Left ventricle myocardium inferior (tissue), 1 donor: ENCODE measurements around the gene BTBD16. TPM values are rescaled to one million over a fixed set of nuclear protein-coding genes. Genes with fewer than 3 reads are reported as not detected.

Experiments used
- DNase-seq: peaks from one replicate; pipeline ENCODE4 v3.0.0-alpha.2; 2020
- H3K27ac ChIP-seq: fragments of 200-600 bp; replicated peaks from 2 replicates; pipeline ENCODE4 v1.8.0; 2021
- H3K27me3 ChIP-seq: fragments of 200-600 bp; 2 replicates; pipeline ENCODE4 v1.8.0; 2021; ENCODE audit warnings: low read depth
- H3K36me3 ChIP-seq: fragments of 200-600 bp; 2 replicates; pipeline ENCODE4 v1.8.0; 2021
- H3K4me1 ChIP-seq: fragments of 200-600 bp; 2 replicates; pipeline ENCODE4 v1.8.0; 2021
- H3K4me3 ChIP-seq: fragments of 200-600 bp; 2 replicates; pipeline ENCODE4 v1.8.0; 2021; ENCODE audit warnings: mild to moderate bottlenecking, moderate library complexity
- H3K9me3 ChIP-seq: fragments of 200-600 bp; replicated peaks from 2 replicates; pipeline ENCODE4 v1.8.0; 2021
- intact Hi-C: fragments of 100-400 bp; cut with micrococcal nuclease; formaldehyde crosslinking; loops from one replicate; pipeline ENCODE4 v1.11.0; 2022
- total RNA-seq: library from RNA; stranded (reverse); fragmentation: NEBNext Ultra II Directional; extraction: Animal tissue kit (Norgen Biotek cat#: 25700); gene quantifications from one replicate; pipeline ENCODE4 v1.2.1, GENCODE V29; 2021
- TF ChIP-seq, protein P1 (sequence below): fragments of 200-600 bp; IDR thresholded peaks from 2 replicates; pipeline ENCODE4 v1.8.0; 2021; ENCODE audit warnings: antibody characterized with exemption, mild to moderate bottlenecking, borderline replicate concordance
- donor health status: DM: no; HTN: yes; CAD: no; lungs with severe emphysema.

The BTBD16 gene
- total RNA-seq, 1 donor from 2014 or later: not detected

DNA sequence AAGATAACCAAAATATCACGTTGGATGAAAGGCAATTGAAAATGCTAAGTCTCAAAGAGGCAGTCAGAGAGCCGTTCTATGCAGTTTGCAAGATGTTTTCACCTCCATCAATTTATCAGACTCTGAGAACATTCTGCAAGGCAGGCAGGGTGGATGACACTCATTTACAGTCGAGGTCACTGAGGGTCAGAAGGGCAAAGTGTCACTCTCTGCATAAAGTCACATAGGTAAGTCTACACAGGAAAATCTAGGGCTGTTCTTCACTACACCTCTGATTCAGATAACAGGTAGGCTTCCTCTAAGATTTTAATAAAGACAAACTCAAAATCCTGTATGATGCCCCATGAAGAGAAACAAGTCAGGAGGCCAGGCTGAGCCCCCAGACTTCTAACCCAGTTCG is 102.0 kb downstream of the BTBD16 start:
- intact Hi-C loops: no loop called here
- TF ChIP-seq, protein P1, sequence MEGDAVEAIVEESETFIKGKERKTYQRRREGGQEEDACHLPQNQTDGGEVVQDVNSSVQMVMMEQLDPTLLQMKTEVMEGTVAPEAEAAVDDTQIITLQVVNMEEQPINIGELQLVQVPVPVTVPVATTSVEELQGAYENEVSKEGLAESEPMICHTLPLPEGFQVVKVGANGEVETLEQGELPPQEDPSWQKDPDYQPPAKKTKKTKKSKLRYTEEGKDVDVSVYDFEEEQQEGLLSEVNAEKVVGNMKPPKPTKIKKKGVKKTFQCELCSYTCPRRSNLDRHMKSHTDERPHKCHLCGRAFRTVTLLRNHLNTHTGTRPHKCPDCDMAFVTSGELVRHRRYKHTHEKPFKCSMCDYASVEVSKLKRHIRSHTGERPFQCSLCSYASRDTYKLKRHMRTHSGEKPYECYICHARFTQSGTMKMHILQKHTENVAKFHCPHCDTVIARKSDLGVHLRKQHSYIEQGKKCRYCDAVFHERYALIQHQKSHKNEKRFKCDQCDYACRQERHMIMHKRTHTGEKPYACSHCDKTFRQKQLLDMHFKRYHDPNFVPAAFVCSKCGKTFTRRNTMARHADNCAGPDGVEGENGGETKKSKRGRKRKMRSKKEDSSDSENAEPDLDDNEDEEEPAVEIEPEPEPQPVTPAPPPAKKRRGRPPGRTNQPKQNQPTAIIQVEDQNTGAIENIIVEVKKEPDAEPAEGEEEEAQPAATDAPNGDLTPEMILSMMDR: no peak
- H3K36me3 ChIP-seq: no peaks in the 10 kb centered on the region
- peak overlapping the region; percentile 99 for H3K27ac ChIP-seq
- no peaks in the 10 kb centered on the region for H3K9me3 ChIP-seq
- H3K4me1 ChIP-seq: peaks cover 87% of the 10 kb centered on the region
- H3K27me3 ChIP-seq: no peaks in the 10 kb centered on the region
- DNase-seq: no peak
- H3K4me3 ChIP-seq: no peak overlapping the region

- intact Hi-C loops: no loop called here
- H3K4me3 ChIP-seq: peak overlapping the region; percentile 92
- TF ChIP-seq, protein P1: no peak
- peak overlapping the region; percentile 99 for H3K27ac ChIP-seq
- H3K4me1 ChIP-seq: peaks cover 87% of the 10 kb centered on the region
- DNase-seq: no peak
- no peaks in the 10 kb centered on the region for H3K27me3 ChIP-seq
- H3K9me3 ChIP-seq: no peaks in the 10 kb centered on the region
- no peaks in the 10 kb centered on the region for H3K36me3 ChIP-seq
Observed at GRCh38 chr10:122373721-122374120, 102.6 kb downstream of the BTBD16 start.

DNA sequence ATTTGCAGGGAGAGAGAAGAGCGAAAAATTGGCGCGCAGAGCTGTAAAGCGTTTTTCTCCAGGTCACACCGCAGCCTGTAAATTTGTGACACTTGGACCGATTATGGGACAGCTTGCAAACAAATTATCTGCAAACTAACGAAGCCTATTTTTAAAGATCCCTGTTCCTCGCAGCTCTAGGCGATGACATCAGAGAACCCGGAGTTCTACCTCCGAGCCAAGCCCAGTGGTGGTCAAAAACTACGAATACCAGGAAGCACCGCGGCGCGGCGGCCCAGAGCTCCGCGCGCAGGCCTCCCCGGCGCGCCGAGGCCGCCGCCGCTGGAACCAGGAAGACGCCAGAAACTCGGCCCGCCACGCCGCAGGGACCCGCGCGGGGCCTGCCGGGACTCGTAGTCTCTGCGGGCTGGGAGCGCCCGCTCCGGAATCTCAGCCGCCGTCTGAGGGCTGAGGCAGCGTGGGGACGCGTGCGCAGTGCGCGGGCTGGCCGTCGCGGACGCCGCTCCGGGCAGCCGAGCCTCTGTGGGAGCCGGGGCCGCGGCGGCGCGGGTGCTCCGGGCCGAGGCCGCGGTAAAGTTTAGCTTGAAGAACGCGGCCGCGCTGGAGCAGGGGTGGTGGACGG is 103.3 kb downstream of the BTBD16 start, which contains the start of gene PLEKHA1:
PLEKHA1 (plus strand) TSS at position 472 of the 622 bp plus-strand sequence. CDS start 18,493 bp downstream, outside the sequence.
- Histone ChIP-seq H3K4me1 (peaks cover 87% of the 10 kb centered on the region), H3K36me3 (no peaks in the 10 kb centered on the region), H3K27me3 (no peaks in the 10 kb centered on the region), H3K9me3 (no peaks in the 10 kb centered on the region), H3K4me3 (peak within 1 kb of the TSS; percentile 92), H3K27ac (peak within 1 kb of the TSS; percentile 99)
- peak; percentile 97 for DNase-seq
- TF ChIP-seq, protein P1: no peak
- intact Hi-C loops: no loop called here

DNA sequence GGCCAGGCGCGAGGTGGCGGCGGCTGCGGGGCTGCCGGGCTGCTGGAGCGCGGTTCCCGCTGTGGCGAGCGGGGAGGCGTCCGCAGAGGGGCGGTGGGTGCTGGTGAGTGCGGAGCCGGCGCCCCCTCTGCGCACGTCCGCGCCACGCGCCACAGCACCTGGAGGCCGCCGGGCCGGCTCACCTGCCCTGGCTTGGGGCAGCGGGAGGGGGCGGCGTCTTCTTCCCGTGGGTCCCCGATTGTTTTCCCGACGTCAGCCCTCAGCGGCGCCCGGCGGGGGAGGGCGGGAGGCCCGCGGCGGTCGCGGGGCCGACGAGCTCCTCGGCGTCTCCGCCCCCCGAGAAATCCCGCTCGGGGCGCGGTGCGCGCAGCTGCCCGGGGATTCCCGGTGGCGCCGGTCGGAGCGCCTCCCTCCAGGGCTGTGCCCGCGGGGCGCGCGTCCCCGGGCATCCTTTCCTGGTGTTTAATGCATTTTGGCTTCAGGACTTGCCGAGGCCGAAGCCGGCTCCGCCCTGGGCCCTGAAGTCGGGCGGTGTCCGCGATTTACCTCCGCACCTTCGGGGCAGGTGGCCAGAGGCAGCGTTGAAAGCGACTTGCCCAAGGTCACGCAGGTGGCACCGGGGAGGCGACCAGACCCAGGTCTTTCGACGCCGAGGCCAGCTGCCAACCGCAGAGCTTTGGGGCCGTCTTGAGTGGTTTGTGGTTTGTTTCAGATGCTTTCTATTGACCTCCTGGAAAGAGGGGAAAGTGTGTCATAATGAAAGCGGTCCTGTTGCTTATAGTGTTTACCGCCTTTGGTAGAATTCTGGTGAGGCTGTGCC is 104.0 kb downstream of the BTBD16 start:
- peaks cover 90% of the 10 kb centered on the region for H3K4me1 ChIP-seq
- peak overlapping the region; percentile 92 for H3K4me3 ChIP-seq
- intact Hi-C loops: no loop called here
- H3K27me3 ChIP-seq: no peaks in the 10 kb centered on the region
- DNase-seq: peak; percentile 53
- H3K9me3 ChIP-seq: no peaks in the 10 kb centered on the region
- TF ChIP-seq, protein P1: no peak
- H3K27ac ChIP-seq: peak overlapping the region; percentile 99
- H3K36me3 ChIP-seq: no peaks in the 10 kb centered on the region

- no peaks in the 10 kb centered on the region for H3K9me3 ChIP-seq
- peak overlapping the region; percentile 99 for H3K27ac ChIP-seq
- H3K27me3 ChIP-seq: no peaks in the 10 kb centered on the region
- TF ChIP-seq, protein P1: no peak
- peak overlapping the region; percentile 92 for H3K4me3 ChIP-seq
- no peak for DNase-seq
- peaks cover 90% of the 10 kb centered on the region for H3K4me1 ChIP-seq
- intact Hi-C loops: loop anchor here (2.0 kb wide), 1 partner anchor 51 kb away; no protein-coding TSS in a partner anchor
- H3K36me3 ChIP-seq: no peaks in the 10 kb centered on the region
Observed at GRCh38 chr10:122375679-122376160, 104.6 kb downstream of the BTBD16 start.
